HL-60/S4 treated with phorbol 12-myristate 13-acetate at 8.2 ng/mL for 4 days and 3 days (cell line): Measurements from ENCODE around the gene PARP15.

Experiments used
- in situ Hi-C: fragments of 300-500 bp; cut with MboI; formaldehyde crosslinking; loops from 2 replicates; pipeline ENCODE4 v1.15.0; 2022; ENCODE audit warnings: low sequenced_read_pairs

Gene PARP15

DNA sequence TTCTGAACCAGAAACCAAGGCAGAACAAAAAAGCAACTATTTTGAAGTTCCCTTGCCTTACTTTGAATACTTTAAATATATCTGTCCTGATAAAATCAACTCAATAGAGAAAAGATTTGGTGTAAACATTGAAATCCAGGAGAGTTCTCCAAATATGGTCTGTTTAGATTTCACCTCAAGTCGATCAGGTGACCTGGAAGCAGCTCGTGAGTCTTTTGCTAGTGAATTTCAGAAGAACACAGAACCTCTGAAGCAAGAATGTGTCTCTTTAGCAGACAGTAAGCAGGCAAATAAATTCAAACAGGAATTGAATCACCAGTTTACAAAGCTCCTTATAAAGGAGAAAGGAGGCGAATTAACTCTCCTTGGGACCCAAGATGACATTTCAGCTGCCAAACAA is 8.7 kb upstream of the PARP15 start:
- in situ Hi-C loops: loop anchor here (10.0 kb wide), 1 partner anchor 106 kb away; no protein-coding TSS in a partner anchor

- in situ Hi-C loops: no loop called here
Measured at GRCh38 chr3:122572940-122573412, 4.5 kb upstream of the PARP15 start.

DNA sequence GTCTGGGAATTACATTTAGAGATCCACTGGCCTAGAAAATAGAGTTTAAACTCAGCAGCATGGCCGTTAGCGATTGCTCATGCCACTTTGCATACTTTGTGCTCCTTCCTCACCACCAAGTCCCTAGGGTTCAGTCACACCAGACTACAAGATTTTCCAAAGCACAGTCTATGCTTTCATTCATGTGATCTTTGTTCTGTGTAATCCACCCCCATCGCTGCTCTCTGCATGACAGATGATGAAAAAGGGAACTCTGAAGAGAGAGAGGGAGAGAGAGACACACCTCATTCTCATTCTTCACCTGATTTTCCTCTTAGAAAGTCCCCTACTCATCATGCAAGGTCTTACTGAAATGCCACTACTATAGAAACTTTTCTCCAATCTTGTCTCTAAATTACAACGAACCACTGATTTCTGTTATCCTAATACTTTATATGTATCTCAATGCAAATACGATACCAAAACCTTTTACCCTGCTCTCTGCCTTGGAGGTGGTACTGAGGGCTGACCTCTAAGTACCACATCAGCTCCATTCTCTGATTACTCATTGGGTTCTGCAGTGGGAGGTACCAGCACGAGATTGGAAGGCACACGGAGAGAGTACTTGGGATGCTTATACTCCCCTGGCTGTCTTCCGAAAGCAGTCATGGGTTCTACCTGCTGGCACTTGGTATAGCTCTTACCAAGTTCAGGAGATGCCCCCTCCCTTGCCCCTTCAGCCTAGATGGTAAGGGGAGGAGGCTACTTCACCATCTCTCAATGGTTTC is 1.1 kb upstream of the PARP15 start:
- in situ Hi-C loops: no loop called here

- in situ Hi-C loops: no loop called here
Measured at GRCh38 chr3:122578069-122578740, 755 bp downstream of the PARP15 start.

- in situ Hi-C loops: no loop called here
Measured at GRCh38 chr3:122580470-122580869, 3.0 kb downstream of the PARP15 start.

DNA sequence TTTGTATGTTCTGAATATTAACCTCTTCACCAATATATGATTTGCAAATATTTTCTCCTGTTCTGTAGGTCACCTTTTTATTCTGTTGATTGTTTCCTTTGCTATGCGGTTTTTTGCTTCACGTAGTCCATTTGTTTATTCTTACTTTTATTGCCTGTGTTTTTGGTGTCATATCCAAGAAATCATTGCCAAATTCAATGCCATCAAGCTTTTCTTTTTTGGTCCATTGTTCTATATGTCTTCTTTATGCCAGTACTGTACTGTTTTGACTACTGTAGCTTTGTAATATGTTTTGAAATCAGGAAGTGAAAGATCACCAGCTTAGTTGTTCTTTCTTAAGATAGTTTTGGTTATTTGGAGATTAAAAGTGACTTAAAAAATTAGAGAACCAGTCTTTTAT is 4.2 kb downstream of the PARP15 start:
- in situ Hi-C loops: no loop called here

GRCh38 chr3:122582390-122582789 is 4.9 kb downstream of the PARP15 start:
- in situ Hi-C loops: no loop called here

DNA sequence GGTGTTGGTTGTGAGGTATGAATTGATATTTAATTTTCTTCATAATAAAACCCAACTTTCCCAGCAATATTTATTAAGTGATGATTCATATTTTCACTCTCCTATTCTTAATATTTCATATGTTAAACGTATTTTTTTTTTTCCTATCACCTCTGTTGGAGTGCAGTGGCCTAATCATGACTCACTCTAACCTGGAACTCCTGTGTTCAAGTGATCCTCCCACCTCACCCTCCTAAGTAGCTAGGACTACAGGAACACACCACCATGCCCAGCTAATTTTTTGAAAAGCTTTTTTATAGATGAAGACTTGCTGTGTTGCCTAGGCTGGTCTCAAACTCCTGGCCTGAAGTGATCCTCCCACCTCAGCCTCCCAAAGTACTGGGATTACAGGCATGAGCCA is 8.6 kb downstream of the PARP15 start:
- in situ Hi-C loops: no loop called here

DNA sequence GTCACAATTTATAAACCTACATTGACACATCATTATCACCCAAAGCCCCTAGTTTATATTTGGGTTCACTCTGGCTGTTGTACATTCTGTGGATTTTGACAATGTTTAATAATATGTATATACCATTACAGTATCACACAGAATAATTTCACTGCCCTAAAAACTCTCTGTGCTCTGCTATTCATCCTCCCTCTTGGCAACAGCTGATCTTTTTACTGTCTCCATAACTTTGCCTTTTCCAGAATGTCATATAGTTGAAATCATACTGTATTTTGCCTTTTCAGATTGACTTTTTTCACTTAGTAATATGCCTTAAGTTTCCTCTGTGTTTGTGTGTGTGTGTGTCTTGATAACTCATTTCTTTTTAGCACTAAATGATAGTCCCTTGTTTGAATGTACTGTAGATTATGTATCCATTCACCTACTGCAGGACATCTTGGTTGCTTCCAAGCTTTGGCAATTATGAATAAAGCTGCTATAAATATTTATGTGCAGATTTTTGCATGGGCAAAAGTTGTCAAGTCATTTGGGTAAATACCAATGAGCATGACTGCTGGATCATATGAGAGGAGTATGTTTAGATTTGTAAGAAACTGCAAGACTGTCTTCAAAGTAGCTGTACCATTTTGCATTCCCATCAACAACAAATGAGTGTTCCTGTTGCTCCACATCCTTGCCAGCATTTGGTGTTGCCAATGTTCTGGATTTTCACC is 9.5 kb downstream of the PARP15 start:
- in situ Hi-C loops: no loop called here

GRCh38 chr3:122587572-122587971 is 10.1 kb downstream of the PARP15 start:
- in situ Hi-C loops: no loop called here

- in situ Hi-C loops: no loop called here
Measured at GRCh38 chr3:122589297-122589696, 11.8 kb downstream of the PARP15 start.

- in situ Hi-C loops: no loop called here
Measured at GRCh38 chr3:122590610-122591009, 13.2 kb downstream of the PARP15 start.

DNA sequence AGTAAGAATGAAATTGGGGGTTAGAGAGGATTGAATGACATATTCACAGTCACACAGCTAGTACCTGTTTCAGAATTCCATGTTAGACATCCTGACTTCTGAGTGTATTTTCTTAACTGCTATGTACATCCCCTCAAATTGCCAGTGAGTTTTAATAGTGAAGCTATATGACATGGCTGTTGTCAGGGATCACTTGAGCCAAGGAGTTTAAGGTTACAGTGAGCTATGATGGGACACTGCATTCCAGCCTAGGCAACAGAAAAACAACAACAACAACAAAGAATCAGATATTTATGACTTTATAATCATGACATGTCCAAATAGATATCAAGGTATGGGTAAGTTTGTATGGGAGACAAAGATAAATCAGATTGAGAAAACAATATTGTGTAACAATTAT is 16.6 kb downstream of the PARP15 start:
- in situ Hi-C loops: no loop called here

DNA sequence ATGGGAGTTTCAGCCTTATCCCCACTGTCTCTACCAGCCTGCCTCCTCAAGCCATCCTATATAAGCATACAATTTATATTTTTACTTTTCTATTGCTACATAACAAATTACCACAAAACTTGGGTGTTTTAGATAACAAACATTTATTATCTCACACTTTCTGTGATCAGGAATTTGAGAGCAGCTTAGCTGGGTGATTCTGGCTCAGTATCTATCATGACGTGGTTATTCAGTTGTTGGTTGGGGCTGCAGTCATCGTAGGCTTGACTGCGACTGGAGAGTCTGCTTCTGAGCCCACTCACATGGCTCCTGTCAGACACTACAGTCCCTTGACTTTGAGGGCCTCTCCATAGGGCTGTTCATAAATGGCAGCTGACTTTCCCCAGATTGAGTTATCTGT is 20.7 kb downstream of the PARP15 start:
- in situ Hi-C loops: no loop called here

- in situ Hi-C loops: no loop called here
Measured at GRCh38 chr3:122598556-122598955, 21.1 kb downstream of the PARP15 start.

GRCh38 chr3:122602011-122602710 is 24.7 kb downstream of the PARP15 start:
- in situ Hi-C loops: no loop called here

GRCh38 chr3:122603056-122603455 is 25.6 kb downstream of the PARP15 start:
- in situ Hi-C loops: no loop called here

DNA sequence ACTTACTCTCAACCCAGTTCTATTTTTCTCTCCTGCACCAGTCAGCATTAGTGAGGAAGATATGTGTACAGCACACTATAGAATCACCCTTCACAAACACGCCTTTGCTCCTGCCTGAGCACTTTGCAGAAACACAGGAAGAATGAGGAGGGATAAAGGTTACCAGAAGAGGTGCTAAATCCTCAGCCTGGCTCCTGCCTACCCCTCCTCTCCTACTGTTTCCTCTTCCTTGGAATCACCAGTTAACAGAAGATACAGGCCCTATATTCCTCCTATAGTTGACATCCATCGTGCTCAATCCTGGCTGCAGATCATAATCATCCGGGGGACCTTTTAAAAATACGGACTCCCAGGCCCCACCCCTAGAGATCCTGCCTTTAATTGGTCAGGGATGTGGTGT is 28.9 kb downstream of the PARP15 start:
- in situ Hi-C loops: no loop called here

DNA sequence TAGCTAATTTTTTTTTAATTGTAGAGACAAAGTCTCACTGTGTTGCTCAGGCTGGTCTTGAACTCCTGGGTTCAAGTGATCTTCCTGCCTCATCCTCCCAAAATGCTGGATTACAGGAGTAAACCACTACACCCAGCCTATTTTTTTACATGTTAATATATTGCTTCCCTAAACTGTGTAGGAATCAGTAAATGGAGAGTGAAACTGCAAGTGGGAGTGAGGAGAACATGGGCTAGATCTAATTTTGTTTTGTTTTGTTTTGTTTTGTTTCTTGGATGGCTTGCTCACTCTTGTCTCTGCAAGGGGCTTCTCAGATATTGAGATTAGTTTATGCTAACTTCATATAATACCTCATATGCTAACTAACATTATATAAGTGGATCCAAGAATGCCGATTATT is 31.5 kb downstream of the PARP15 start:
- in situ Hi-C loops: no loop called here

DNA sequence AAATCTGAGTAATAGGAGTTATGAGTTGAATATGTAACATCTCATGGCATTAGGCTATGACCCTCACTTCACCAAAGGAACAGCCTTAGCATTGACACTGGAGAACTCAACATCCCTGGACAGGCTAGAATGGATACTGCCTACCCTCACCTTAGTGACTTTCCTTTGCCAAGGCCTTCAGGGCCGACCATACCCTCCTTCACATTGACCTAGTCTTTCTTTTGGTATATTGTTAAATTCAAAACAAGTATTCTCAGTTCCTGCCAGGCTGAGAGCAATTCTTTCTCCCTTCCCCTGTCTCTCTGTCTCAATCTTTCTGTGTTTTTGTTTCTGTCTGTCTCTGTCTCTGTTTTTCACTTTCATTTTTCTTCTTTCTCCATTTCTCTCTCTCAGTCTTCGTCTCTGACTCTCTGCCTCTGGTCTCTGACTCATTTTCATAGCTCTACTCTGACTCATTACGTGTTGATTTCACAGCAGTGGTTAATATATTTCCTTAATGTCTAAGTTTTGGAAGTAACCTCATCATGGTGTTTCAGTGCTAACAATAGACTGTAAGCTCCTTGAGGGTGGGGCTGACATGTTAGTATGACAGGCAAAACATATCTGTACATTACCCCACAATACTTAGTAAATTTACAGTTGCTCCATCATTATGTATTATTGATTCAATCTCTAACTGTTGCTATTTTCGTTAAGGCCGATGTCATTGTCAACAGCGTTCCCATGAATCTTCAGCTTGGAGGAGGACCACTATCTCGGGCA is 32.5 kb downstream of the PARP15 start:
- in situ Hi-C loops: no loop called here
